HG03378 (cell line): ENCODE results near the gene PDPR.
"Not testable (repeated sequence)": the region's sequence is repeated elsewhere in the genome, so short reads cannot be mapped to it uniquely, and the experiment has no call there.

Source experiments
- ATAC-seq: cut with Tn5 transposase; IDR thresholded peaks from one replicate; pipeline ENCODE4 v1.9.1; 2021; ENCODE audit warnings: mild to moderate bottlenecking, moderate library complexity; ENCODE audit not compliant: unreplicated experiment

Gene PDPR

DNA sequence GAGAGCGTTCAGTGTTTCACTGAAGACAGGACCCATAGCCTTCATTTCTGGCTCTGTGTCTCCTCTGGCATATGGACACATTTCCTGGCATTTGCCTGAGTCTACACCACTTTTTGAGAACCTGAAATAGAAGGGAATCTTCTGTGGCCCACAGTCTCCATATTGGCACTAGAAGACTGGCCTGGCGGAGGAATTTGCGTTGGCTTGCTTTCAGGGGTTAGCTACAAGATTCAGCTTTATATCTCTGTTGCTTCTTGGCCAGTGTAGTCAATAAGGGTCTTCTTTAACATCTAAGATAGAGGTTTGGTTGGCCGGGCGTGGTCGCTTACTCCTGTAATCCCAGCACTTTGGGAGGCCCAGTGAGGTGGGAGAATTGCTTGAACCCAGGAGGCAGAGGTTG is 46.7 kb downstream of the PDPR start:
- no peak for ATAC-seq

DNA sequence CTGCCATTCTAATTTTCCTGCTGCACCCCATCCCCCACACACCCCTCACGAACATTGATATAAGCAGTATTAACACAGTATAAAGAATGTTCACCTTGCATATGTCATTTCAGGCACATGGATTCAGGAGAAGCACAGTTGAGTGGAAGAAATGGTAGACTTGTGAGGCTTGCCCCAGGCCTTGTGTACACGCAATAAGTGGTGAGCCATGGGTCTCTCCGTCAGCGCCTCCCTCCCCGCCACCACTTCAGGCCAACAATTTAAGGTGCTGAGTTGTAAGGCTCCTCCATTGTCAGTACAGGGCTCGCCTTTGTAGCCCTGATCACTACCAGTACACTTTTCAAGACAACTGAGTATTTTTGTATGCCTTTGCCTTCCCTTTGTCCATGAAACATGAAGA is 47.2 kb downstream of the PDPR start:
- ATAC-seq, result no peak

DNA sequence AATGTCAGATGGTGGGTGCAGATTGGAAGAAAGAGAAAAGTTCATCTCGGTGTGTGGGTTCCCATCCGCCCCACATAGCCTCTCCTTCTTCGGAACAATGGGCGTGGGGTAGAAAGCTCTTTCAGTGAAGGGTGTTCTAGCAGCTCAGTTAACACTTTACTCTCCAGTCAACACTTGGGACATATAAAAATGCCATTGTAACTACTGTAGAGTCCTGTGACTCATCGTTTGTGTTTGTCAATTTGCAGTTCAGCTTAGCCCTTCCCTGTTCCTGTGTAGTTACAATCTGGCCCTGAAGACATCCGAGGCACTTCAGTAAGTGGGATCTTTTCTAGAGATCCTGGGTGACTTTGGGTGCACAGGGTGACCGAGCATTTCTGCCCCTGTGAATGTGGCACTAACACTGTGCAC is 47.9 kb downstream of the PDPR start:
- no peak for ATAC-seq

DNA sequence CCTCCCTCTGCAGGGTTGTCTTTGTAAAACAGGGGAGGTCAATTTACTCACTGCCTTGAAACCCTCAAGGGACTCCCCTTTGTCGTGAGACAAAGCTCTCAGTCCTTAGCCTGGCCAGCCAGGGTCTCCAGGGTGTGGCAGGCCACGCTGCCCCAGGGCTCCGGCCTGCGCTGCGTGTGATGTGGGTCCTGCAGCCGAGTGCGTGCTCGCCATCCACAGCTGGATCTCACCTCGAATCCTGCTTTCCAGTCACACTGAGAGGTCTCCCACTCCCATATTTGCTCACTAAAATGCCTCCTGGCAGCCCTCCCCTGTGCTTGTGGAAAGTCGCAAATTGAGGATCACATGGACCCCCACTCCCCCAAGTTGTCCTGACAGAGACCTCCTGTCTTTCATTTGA is 49.5 kb downstream of the PDPR start:
- no peak for ATAC-seq

DNA sequence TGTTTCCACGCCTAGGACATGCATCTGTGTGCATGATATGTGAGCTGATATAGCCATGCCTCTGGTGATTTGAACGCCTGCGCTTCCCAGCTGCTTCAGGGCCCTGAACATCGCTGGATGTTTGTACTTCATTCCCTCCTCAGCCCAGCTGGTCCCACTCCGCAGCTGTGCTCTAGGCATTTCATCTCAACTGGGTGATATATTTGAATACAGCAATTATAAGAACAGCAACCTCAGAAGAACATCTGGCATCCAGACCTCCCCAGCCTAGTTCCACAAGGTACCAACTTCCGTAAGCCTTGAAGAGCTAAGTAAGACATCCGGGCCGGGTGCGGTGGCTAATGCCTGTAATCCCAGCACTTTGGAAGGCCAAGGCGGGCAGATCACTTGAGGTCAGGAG is 52.6 kb downstream of the PDPR start:
- ATAC-seq, result not testable (repeated sequence)

DNA sequence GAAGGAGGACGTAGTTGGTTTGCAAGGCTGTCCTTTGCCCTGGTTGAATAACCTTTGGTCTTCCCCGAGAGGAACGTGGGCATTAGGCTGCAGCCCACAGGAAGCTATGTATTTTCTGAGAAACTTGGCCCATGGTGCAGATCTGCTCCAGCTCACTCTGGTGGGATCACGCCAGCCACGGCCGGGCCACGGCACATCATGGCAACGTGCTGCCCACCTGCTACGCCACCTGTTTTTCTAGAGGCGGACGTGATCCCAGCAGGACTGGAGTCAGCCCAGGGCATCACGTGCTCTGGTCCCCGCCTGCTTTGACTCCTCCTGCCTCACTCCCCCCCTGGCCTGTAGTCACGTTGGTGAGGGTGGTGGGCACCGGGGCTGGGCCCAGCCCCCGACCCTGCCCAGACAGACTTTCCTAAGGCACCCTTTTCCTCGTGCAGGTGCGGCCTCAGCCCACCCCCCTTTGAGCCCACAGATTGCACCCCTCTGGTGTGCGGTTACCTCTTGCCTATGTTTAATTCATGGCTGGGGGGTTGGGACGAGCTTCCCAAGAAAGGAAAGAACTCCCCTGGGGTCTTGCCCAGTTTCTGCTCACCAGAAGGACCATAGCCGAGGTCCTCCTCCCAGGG is 59.2 kb downstream of the PDPR start, which contains the start of gene CLEC18C:
CLEC18C (plus strand) TSS at position 576 of the 626 bp plus-strand sequence. CDS start 492 bp downstream, outside the sequence.
- not testable (repeated sequence) for ATAC-seq

DNA sequence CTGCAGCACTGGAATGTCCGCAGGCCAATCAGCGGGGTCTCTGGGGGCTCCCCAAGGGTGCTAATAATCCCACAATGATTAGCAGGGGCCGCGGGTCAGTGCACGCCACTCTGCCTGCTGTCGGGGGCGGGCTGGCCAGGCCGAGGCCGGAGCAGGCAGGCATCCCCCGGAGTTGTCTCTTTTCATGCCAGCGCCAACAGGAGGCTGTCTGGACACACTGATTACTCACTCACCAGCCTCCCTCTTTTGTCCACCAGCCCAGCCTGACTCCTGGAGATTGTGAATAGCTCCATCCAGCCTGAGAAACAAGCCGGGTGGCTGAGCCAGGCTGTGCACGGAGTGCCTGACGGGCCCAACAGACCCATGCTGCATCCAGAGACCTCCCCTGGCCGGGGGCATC is 59.8 kb downstream of the PDPR start:
- ATAC-seq, result not testable (repeated sequence)

DNA sequence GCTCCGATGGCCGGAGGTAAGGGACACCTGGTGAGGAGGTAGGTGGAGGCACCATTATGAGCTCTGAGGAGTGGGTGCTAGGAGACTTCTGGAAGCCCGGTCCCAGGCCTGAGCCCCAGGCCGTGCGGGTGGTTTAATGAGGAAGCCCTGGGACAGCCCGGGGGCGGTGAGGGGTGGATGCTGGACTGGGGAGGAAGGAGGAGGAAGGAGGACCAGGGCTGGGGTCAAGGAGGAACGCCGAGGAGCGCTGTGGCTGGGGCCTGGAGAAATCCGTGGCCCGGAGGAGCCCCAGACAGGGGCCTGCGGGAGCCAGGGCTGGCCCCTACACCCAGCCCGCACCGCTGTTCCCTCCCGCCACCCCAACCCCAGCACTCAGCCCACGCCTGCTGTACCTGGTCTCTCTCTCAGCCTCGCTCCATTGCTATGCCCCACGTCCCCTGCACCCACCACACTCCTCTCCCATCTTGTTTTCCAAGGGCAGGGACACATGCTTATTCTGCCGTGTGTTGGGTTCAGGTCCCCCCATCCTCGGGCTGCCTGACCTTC is 60.3 kb downstream of the PDPR start:
- not testable (repeated sequence) for ATAC-seq

DNA sequence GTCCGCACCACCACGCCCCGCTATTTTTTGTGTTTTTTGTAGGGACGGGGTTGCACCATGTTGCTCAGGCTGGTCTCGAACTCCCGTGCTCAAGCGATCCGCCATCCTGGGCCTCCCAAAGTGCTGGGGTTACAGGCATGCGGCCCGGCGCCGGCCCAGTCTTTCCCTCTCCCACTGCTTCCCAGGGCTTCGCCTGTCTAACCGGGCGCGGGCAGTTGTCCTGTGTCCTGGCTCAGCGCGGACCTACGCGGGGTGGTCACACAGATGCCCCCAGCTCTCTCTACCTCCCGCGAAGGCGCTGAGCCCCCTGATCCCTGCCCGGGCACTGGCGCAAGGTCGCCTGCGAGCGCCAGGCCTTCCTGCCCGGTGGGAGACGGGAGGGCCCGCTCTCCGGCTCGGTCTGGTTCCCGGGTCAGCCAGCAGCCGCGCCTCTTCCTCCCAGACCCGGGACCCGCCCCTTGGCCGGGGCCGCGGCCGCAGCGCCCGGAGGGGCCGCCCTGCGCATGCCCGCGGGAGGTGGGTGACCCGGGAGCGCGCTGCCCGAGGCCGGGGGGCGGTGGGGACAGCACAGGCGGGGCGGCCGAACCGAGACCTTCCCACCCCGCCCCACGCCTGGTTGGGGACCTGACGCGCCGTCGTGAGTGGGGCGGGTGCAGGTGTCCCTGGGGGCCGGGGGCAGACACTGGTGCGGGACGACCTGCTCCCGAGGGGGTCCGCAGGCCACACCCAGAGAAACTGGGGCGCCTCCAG is 73.9 kb downstream of the PDPR start:
- ATAC-seq, result not testable (repeated sequence)

DNA sequence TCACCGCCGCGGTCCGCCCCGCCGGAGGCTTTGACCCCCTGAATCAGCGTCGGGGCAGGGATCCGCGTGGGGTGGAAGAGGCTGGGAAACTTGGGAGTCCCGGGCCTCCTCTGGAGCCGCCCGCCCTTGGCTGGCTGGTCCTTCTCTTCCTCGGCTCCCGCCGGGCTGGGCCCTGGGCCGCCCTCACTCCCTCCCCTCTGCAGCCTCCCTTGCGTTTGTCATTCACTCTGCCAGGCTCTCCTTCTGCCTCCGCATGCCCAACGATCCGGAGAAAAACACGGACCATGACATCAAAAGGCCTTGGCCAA is 74.4 kb downstream of the PDPR start:
- ATAC-seq, result not testable (repeated sequence)

DNA sequence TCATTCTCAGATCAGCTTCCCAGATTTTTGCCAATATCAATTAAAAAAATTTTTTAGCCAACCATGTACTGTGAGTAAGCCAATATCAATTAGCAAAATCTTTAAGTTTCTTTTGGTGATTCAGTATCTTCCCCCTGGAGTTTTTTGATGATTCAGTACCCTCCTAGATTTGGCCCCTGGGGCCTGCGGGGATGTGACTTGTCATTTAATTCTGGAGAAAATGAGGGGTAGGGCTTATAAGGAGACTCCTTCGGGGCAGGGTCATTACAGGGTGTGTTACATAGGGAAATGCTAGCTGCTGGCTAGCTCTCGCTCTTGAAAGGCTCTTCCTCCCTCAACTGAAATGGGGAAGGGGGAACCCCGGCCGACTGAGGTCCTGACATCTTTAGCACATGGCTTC is 76.4 kb downstream of the PDPR start:
- ATAC-seq, result not testable (repeated sequence)

DNA sequence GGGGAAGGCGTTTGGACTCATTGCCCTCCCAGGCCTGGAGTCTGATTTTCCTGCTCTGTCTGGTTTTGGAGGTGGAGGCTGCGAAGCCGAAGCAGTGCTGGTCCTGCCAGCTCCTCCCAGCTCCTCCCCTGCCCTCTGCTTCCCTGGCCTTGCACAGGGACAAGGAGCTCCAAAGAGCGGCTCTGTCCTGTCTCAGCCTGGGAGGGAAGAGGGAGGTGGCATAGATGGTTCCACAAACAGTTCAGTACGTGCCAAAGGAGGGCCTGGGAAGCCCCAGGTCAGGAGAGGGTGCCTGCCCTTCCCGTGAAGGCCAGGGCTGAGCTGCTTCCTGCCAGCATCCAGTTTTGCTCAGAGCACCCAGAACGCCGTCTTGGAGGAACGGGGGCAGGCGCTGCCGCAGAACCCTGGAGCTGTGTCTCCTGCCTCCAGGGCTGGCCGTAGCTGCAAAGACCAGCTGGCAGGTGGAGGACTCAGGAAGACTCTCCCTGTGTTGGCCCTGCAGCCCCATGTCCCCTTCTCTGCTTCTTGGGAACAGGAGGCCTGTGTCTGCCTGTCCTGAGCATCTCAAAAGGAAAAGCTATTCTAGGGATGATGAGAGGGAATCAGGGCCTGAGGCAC is 82.7 kb downstream of the PDPR start:
- not testable (repeated sequence) for ATAC-seq

DNA sequence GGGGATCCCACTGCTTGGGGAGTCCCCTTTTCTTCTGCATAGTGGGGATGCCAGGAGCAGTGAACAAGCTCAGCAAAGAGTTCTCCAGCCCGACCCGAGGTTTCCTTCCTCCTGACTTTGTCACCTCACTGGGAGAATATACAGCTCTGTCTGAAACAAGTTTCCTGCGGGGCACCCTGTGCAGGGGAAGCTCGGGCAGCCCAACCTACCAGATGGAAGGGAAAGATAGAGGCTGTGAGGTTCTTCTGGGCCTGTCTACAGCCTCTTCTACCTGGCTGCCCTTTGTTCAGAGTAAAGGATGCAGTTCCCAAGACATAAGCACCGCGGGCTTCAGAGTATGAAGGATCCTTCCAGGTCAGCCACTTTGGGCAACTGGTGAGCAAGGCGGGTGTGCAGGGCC is 83.5 kb downstream of the PDPR start:
- ATAC-seq, result not testable (repeated sequence)

DNA sequence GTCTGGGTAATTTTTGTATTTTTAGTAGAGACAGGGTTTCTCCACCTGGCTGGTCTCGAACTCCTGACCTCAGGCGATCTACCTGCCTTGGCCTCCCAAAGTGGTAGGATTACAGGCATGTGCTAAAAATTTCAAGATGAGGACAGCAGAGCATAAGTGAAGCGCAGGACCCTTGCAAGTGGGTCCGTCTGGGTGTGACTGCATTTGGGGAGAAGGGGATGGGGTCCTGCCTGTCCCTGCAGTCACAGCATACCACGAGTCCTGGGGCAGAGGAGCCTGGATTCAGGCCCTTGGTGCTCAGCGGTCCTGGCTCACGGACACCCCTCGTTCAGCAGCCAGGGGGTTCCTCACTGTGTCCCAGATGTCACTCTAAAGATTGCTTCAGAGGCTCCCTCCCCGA is 84.1 kb downstream of the PDPR start:
- ATAC-seq, result not testable (repeated sequence)

DNA sequence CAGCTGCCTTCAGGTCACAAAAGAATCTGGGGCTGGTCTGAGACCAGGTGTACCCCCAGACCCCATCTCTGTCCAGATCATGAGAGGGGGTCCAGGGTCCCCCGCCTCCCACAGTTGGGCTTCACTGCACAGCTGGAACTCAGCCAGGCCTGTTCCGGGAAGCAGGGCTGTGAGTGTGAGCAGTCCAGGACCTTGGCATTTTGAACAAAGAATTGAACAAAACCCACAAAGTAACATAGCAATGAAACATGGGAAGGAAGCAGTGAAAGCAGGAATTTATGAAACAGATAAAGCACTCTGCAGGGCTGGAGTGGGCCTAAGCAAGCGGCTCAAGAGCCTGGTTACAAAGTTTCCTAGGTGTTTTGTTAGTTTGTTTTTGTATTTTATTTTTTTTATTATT is 84.5 kb downstream of the PDPR start:
- not testable (repeated sequence) for ATAC-seq

DNA sequence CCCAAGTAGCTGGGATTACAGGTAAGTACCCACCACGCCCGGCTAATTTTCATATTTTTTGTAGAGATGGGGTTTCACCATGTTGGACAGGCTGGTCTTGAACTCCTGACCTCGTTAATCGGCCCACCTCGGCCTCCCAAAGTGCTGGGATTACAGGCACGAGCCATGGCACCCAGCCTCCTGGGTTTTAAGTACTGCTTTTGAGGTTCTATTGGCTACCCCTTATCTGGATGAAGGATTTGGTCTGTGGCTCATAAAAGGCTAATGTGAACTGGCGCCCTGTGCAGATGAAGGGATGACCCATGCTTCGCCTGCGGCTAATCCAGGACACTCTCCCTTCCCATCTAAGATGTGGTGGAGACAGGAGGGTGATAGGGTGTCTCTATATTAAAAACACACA is 85.0 kb downstream of the PDPR start:
- ATAC-seq, result not testable (repeated sequence)

DNA sequence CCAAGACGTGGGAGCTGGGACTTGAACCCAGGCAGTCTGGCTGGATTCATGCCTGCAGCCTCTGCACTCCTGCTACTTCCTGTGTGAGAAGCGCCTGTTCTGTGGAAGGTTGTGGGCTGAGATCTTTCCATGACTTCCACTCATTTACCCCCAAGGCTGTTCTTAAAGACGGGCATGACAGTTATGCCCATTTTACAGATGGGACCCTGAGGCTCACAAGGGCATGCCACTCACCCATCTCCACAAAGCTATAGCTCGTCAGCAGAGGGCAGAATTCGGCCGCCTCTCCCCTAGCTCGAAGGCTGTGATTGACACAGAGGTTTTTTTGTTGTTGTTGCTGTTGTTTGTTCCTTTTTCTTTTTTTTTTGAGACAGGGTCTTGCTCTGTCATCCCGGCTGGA is 85.9 kb downstream of the PDPR start:
- ATAC-seq, result not testable (repeated sequence)

DNA sequence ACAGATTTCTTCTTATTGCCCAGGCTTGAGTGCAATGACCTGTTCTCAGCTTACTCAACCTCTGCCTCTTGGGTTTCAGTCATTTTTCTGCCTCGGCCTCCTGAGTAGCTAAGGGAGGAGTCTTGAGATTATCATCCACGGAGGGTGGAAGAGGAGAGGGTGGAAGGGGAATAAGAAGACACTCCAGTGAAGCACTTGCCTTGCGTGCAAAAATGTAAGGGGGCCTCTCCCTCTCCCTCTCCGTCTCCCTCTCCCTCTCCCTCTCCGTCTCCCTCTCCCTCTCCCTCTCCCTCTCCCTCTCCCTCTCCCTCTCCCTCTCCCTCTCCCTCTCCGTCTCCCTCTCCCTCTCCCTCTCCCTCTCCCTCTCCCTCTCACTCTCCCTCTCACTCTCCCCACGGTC is 89.4 kb downstream of the PDPR start:
- ATAC-seq, result not testable (repeated sequence)

DNA sequence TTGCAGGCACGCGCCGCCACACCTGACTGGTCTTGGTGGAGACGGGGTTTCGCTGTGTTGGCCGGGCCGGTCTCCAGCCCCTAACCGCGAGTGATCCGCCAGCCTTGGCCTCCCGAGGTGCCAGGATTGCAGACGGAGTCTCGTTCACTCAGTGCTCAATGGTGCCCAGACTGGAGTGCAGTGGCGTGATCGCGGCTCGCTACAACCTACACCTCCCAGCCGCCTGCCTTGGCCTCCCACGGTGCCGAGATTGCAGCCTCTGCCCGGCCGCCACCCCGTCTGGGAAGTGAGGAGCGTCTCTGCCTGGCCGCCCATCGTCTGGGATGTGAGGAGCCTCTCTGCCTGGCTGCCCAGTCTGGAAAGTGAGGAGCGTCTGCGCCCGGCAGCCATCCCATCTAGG is 89.9 kb downstream of the PDPR start:
- ATAC-seq, result not testable (repeated sequence)

DNA sequence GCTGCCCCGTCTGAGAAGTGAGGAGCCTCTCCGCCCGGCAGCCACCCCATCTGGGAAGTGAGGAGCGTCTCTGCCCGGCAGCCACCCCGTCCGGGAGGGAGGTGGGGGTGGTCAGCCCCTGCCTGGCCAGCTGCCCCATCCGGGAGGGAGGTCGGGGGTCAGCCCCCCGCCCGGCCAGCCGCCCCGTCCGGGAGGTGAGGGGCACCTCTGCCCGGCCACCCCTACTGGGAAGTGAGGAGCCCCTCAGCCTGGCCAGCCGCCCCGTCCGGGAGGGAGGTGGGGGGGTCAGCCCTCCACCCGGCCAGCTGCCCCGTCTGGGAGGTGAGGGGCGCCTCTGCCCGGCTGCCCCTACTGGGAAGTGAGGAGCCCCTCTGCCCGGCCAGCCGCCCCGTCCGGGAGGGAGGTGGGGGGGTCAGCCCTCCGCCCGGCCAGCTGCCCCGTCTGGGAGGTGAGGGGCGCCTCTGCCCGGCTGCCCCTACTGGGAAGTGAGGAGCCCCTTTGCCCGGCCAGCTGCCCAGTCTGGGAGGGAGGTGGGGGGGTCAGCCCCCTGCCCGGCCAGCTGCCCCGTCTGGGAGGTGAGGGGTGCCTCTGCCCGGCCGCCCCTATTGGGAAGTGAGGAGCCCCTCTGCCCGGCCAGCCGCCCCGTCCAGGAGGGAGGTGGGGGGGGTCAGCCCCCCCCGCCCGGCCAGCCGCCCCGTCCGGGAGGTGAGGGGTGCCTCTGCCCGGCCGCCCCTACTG is 90.7 kb downstream of the PDPR start:
- not testable (repeated sequence) for ATAC-seq

DNA sequence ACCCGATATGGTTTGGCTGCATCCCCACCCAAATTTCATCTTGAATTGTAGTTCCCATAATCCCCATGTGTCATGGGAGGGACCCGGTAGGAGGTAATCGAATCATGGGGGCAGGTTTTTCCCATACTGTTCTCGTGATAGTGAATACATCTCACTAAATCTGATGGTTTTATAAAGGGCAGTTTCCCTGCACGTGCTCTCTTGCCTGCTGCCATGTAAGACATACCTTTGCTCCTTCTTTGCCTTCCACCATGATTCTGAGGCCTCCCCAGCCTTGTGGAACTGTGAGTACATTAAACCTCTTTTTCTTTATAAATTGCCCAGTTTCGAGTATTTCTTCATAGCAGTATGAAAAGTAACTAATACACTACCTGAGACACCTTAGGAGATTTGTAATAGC is 92.2 kb downstream of the PDPR start:
- not testable (repeated sequence) for ATAC-seq
